Measurements from ENCODE around the gene BABAM1. TPM values are rescaled to one million over a fixed set of nuclear protein-coding genes. Genes with fewer than 3 reads are reported as not detected.
"Not testable (repeated sequence)": the region's sequence is repeated elsewhere in the genome, so short reads cannot be mapped to it uniquely, and the experiment has no call there.

Gene BABAM1
- total RNA-seq, 8 experiments from 2014 or later, result 50.6 to 91.4 (median 64.5) TPM

DNA sequence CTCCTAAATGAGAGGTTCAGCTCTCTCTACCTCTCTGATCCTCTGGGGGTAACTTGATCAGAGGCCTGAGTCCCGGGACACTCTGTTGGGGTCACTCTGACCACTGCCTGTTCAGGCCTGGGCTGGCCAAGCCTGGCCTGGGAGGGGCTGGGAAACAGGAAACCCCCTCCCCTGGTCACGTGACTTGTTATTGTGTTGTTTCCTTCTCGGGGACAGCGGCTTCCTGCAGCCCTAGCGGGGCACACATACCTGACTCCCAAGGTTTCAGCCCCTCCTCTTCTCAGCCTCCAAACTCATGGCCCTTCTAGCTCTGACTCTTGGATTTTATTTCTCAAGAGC is 2.6 kb upstream of the BABAM1 start, which contains the start of gene USHBP1:
Gene USHBP1, minus strand, starts transcription at position 105 of the 339 bp plus-strand sequence. CDS start 446 bp downstream, outside the sequence.
- Histone ChIP-seq H3K4me1 (replicated peaks in 1 of 2) (peaks cover 4% of the 10 kb centered on the region in 2 donors), H3K4me3 (no peak within 1 kb of the TSS), H3K27ac (no peak within 1 kb of the TSS)
- in situ Hi-C loops (cut with MboI; ENCODE audit: low pct_unique_long_range_greater_than_20kb in 2 of 9, low sequenced_read_pairs in 9 of 9, unreplicated experiment in 9 of 9), result no loop called here
- WGBS, 10 experiments, result 20 to 60% (median 32%) methylated on average over 1 to 5 of the region's 5 CpGs; no CpG with 5 or more reads in 4 of the 10 experiments
- no peak for ATAC-seq (replicated peaks in 6 of 8)

- 68 to 100% (median 91%) methylated on average over 2 to 7 of the region's 7 CpGs; no CpG with 5 or more reads in 1 of the 10 experiments for WGBS, 10 experiments
- H3K27ac ChIP-seq, result no peak overlapping the region
- no peak overlapping the region for H3K4me3 ChIP-seq
- peaks cover 4% of the 10 kb centered on the region in 2 donors for H3K4me1 ChIP-seq (replicated peaks in 1 of 2)
- in situ Hi-C loops (cut with MboI; ENCODE audit: low pct_unique_long_range_greater_than_20kb in 2 of 9, low sequenced_read_pairs in 9 of 9, unreplicated experiment in 9 of 9), result no loop called here
- ATAC-seq (replicated peaks in 6 of 8), result no peak
These were observed 1.2 kb upstream of the BABAM1 start for GRCh38 chr19:17266026-17266425.

DNA sequence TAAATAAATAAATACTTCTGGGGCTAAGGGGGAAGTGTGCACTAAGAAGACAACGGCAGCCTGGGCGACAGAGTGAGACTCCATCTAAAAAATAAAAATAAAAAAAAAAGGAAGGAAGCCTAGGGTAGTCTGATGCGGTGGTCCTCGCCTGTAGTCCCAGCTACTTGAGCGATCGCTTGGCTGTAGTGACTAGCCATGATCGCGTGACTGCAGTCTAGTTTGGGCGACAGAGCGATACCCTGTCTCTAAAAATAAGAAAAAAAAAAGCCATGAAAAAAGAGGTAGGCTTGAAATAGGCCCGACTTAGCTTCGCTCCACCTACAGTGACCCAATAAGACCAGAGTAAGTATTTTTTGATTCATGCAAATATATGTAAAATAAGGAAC is 661 bp upstream of the BABAM1 start:
- 72 to 100% (median 88%) methylated on average over 4 to 12 of the region's 12 CpGs for WGBS, 10 experiments
- no peak for ATAC-seq (replicated peaks in 6 of 8)
- H3K27ac ChIP-seq, result peak overlapping the region in 1 of 2 donors; percentile 5
- peaks cover 4% of the 10 kb centered on the region in 2 donors for H3K4me1 ChIP-seq (replicated peaks in 1 of 2)
- H3K4me3 ChIP-seq, result no peak overlapping the region
- in situ Hi-C loops (cut with MboI; ENCODE audit: low pct_unique_long_range_greater_than_20kb in 2 of 9, low sequenced_read_pairs in 9 of 9, unreplicated experiment in 9 of 9), result no loop called here

GRCh38 chr19:17268754-17269153 is 1.5 kb downstream of the BABAM1 start:
- ATAC-seq (replicated peaks in 6 of 8), result no peak
- WGBS, 10 experiments, result 67 to 100% (median 91%) methylated on average over 1 to 4 of the region's 13 CpGs; no CpG with 5 or more reads in 4 of the 10 experiments
- H3K4me3 ChIP-seq, result no peak overlapping the region
- H3K4me1 ChIP-seq (replicated peaks in 1 of 2), result peaks cover 4% of the 10 kb centered on the region in 2 donors
- in situ Hi-C loops (cut with MboI; ENCODE audit: low pct_unique_long_range_greater_than_20kb in 2 of 9, low sequenced_read_pairs in 9 of 9, unreplicated experiment in 9 of 9), result no loop called here
- H3K27ac ChIP-seq, result no peak overlapping the region

- ATAC-seq (replicated peaks in 6 of 8); H3K4me3 ChIP-seq; H3K4me1 ChIP-seq (replicated peaks in 1 of 2); H3K27ac ChIP-seq: not testable (repeated sequence)
- in situ Hi-C loops (cut with MboI; ENCODE audit: low pct_unique_long_range_greater_than_20kb in 2 of 9, low sequenced_read_pairs in 9 of 9, unreplicated experiment in 9 of 9), result loop anchor here in 5 of 9 experiments (25.0 kb wide), 1 partner anchor 213 kb away; no protein-coding TSS in a partner anchor
- 83 to 100% (median 100%) methylated on average over 1 to 3 of the region's 3 CpGs; no CpG with 5 or more reads in 4 of the 10 experiments for WGBS, 10 experiments
These were observed 7.6 kb downstream of the BABAM1 start for GRCh38 chr19:17274892-17275291.

DNA sequence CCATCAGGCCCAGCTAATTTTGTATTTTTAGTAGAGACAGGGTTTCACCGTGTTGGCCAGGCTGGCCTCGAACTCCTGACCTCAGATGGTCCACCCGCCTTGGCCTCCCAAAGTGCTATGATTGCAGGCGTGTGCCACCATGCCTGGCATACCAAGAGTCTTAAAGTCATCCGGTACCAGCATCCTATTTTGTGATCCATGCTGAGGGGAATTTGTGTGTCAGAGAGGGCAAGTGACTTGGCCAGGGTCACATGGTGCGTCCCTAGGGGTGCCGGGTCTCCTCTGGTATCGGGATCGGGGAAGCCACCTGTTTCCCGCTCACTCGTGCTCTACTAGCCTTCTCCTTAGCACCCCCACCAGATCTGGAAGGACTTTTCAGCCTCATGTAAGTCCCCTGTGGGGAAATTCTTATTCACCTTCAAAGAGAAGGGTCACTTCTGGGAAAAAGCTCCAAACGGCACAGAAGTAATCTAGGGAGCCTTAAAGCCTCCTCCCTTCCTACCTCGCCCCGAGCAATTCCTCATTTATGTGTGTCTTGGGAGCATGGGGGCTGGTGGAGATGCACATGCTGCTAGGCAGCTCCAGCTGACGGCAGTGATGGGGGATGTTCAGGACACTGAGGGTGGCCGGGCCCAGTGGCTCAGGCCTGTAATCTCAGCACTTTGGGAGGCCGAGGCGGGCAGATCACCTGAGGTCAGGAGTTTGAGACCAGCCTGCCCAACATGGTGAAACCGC is 8.4 kb downstream of the BABAM1 start:
- no peak for ATAC-seq (replicated peaks in 6 of 8)
- in situ Hi-C loops (cut with MboI; ENCODE audit: low pct_unique_long_range_greater_than_20kb in 2 of 9, low sequenced_read_pairs in 9 of 9, unreplicated experiment in 9 of 9), result loop anchor here in 5 of 9 experiments (25.0 kb wide), 1 partner anchor 213 kb away; no protein-coding TSS in a partner anchor
- no peaks in the 10 kb centered on the region for H3K4me1 ChIP-seq (replicated peaks in 1 of 2)
- H3K27ac ChIP-seq, result no peak overlapping the region
- no peak overlapping the region for H3K4me3 ChIP-seq
- WGBS, 10 experiments, result 83 to 100% (median 90%) methylated on average over 3 to 9 of the region's 19 CpGs; no CpG with 5 or more reads in 4 of the 10 experiments

DNA sequence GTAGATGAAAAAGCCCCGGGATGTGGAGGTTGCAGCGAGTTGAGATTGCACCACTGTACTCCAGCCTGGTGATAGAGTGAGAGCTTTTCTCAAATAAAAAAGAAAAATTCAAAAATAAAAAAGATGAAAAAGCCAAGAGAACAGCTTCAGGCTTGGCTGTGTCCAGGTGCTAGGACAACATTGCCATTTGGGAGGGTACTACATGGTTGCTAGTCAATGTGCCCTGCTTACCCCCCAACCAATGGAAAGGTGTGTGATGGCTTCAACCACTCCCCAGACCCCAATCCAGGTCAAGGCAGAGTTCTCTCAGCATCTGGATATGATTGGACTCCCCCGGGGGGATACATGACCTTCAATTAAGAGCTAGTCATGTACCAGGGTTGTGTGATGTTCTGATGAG is 12.2 kb downstream of the BABAM1 start:
- WGBS, 10 experiments, result 72 to 100% (median 94%) methylated on average over 1 to 3 of the region's 3 CpGs; no CpG with 5 or more reads in 3 of the 10 experiments
- peaks cover 0 to 11% of the 10 kb centered on the region in 2 donors for H3K4me1 ChIP-seq (replicated peaks in 1 of 2)
- in situ Hi-C loops (cut with MboI; ENCODE audit: low pct_unique_long_range_greater_than_20kb in 2 of 9, low sequenced_read_pairs in 9 of 9, unreplicated experiment in 9 of 9), result loop anchor here in 5 of 9 experiments (25.0 kb wide), 1 partner anchor 217 kb away; no protein-coding TSS in a partner anchor
- H3K27ac ChIP-seq, result no peak overlapping the region
- no peak overlapping the region for H3K4me3 ChIP-seq
- ATAC-seq (replicated peaks in 6 of 8), result no peak

DNA sequence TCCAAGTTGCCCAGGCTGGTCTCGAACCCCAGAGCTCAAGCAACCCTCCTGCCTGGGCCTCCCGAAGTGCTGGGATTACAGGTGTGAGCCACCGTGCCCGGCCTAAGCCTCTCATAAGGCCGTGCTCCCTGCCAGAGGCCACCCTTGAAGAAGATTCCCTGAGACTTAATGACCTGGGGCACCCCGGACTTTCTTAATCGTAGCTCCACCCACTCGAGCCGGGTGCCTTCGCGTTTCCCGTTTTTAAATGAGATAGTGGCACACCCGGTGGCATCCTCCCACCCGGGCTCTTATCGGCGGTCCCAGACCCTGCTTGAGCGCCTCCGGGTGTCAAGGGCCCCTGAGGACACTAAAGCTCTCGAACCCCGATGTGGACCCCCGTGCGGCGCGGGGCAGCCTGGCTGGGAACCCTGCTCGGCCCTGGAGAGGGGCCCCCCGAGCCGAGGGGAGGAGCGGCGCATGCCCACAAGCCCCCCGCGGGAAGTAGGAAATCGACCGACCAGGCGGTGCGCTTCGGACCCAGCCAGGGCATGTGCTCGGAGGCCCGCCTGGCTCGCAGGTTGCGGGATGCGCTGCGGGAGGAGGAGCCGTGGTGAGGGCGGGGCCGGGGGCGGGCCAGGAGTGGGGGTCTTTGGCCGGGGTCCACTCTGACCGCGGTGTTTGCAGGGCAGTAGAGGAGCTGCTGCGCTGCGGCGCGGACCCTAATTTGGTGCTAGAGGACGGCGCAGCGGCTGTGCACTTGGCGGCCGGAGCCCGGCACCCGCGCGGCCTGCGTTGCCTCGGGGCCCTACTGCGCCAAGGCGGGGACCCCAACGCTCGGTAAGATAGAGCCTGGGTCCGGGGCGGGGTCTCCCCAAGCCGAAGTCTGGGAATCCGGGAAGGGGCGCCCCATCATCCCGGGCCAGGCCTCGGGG is 14.4 kb downstream of the BABAM1 start, which contains the start of gene ANKLE1:
Gene ANKLE1, plus strand, starts transcription at position 511 of the 914 bp plus-strand sequence. Its CDS starts 20 bp downstream, at position 531.
- ATAC-seq (replicated peaks in 6 of 8), result peak; percentile 3 to 58 (median 38)
- no peak within 1 kb of the TSS for H3K27ac ChIP-seq
- peaks cover 0 to 11% of the 10 kb centered on the region in 2 donors for H3K4me1 ChIP-seq (replicated peaks in 1 of 2)
- WGBS, 10 experiments, result 10 to 80% (median 22%) methylated on average over 1 to 7 of the region's 75 CpGs; no CpG with 5 or more reads in 6 of the 10 experiments
- in situ Hi-C loops (cut with MboI; ENCODE audit: low pct_unique_long_range_greater_than_20kb in 2 of 9, low sequenced_read_pairs in 9 of 9, unreplicated experiment in 9 of 9), result loop anchor here in 8 of 9 experiments (10.0 to 25.0 kb wide), 3 partner anchors 207 to 219 kb away; partner anchors contain the start of genes HAUS8 (in 1 of the 8) and MYO9B (in 1 of the 8)
- H3K4me3 ChIP-seq, result peak within 1 kb of the TSS in 4 of 5 donors; percentile 13 to 20 (median 16)

- peak overlapping the region in 3 of 5 donors; percentile 10 to 20 (median 13) for H3K4me3 ChIP-seq
- ATAC-seq (replicated peaks in 6 of 8), result peak; percentile 92 to 96 (median 94)
- H3K27ac ChIP-seq, result no peak overlapping the region
- whole genome bisulfite sequencing, 10 experiments, result 0 to 100% (median 11%) methylated on average over 1 to 12 of the region's 45 CpGs; no CpG with 5 or more reads in 3 of the 10 experiments
- peaks cover 0 to 11% of the 10 kb centered on the region in 2 donors for H3K4me1 ChIP-seq (replicated peaks in 1 of 2)
- in situ Hi-C loops (cut with MboI; ENCODE audit: low pct_unique_long_range_greater_than_20kb in 2 of 9, low sequenced_read_pairs in 9 of 9, unreplicated experiment in 9 of 9), result loop anchor here in 8 of 9 experiments (10.0 to 25.0 kb wide), 3 partner anchors 208 to 220 kb away; partner anchors contain the start of genes HAUS8 (in 1 of the 8) and MYO9B (in 1 of the 8)
These were observed 15.4 kb downstream of the BABAM1 start for GRCh38 chr19:17282488-17283125.

GRCh38 chr19:17283504-17283996 is 16.3 kb downstream of the BABAM1 start:
- 60 to 100% (median 87%) methylated on average over 1 to 4 of the region's 7 CpGs; no CpG with 5 or more reads in 5 of the 10 experiments for WGBS, 10 experiments
- in situ Hi-C loops (cut with MboI; ENCODE audit: low pct_unique_long_range_greater_than_20kb in 2 of 9, low sequenced_read_pairs in 9 of 9, unreplicated experiment in 9 of 9), result loop anchor here in 8 of 9 experiments (10.0 to 25.0 kb wide), 3 partner anchors 209 to 221 kb away; partner anchors contain the start of genes HAUS8 (in 1 of the 8) and MYO9B (in 1 of the 8)
- Histone ChIP-seq H3K27ac (no peak overlapping the region), H3K4me3 (no peak overlapping the region), H3K4me1 (replicated peaks in 1 of 2) (peaks cover 0 to 11% of the 10 kb centered on the region in 2 donors)
- ATAC-seq (replicated peaks in 6 of 8), result no peak

DNA sequence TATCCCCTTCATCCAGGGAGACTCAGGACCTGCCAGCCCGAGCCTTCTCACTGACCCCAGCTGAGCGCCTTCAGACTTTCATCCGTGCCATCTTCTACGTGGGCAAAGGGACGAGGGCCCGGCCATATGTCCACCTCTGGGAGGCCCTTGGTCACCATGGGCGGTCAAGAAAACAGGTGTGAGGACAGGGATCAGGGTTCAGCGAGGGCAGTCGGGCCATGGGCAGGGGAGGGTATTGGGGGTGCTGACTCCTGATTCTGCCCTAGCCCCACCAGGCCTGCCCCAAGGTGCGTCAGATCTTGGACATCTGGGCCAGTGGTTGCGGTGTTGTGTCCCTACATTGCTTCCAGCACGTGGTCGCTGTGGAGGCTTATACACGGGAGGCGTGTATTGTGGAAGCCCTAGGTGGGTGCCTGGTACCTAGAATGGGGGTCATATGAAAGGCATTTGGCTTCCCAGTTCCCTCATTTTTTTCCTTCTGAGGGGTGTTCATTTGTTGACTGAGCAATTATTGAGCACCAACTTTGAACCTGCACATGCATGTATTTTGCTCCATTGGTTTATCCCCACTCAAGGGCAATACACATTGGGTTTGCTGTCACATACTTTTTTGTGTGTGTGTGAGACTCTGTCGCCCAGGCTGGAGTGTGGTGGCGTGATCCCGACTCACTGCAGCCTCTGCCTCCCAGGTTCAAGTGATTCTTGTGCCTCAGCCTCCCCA is 18.3 kb downstream of the BABAM1 start:
- in situ Hi-C loops (cut with MboI; ENCODE audit: low pct_unique_long_range_greater_than_20kb in 2 of 9, low sequenced_read_pairs in 9 of 9, unreplicated experiment in 9 of 9), result loop anchor here in 8 of 9 experiments (10.0 to 25.0 kb wide), 3 partner anchors 211 to 223 kb away; partner anchors contain the start of genes HAUS8 (in 1 of the 8) and MYO9B (in 1 of the 8)
- no peak overlapping the region for H3K4me3 ChIP-seq
- H3K27ac ChIP-seq, result no peak overlapping the region
- 0 to 100% (median 87%) methylated on average over 1 to 10 of the region's 18 CpGs; no CpG with 5 or more reads in 2 of the 10 experiments for WGBS, 10 experiments
- ATAC-seq (replicated peaks in 6 of 8), result no peak
- H3K4me1 ChIP-seq (replicated peaks in 1 of 2), result peaks cover 0 to 14% of the 10 kb centered on the region in 2 donors
